HepG2 (cell line): Measurements from ENCODE around the gene LMTK2. TPM values are rescaled to one million over a fixed set of nuclear protein-coding genes. Genes with fewer than 3 reads are reported as not detected.

Source experiments
- ATAC-seq: fragments of 200-7000 bp; cut with Tn5 transposase; 3 replicates; pipeline ENCODE4 v1.9.1; 2020; ENCODE audit warnings: mild to moderate bottlenecking, moderate library complexity
- BruUV-seq: library from RNA; stranded (reverse); fragments of 400-500 nt; replicated peaks from 2 replicates; lab custom pipeline; 2021; lab: Mats Ljungman, UMichigan
- CTCF ChIA-PET: fragments of 300-600 bp; formaldehyde crosslinking; extraction: SDS; loops from one replicate; lab custom pipeline; 2021; ENCODE audit warnings: low total read pairs, inconsistent platforms, low intra/inter-chr PET ratio; lab: Yijun Ruan, JAX
- POLR2A ChIA-PET: fragments of 350-600 bp; sonication (Branson Sonifier 250); formaldehyde crosslinking; loops from one replicate; lab custom pipeline; 2020; ENCODE audit warnings: antibody characterized with exemption, inconsistent platforms; lab: Yijun Ruan, JAX
- DNase-seq: peaks from one replicate; pipeline ENCODE4 v3.0.0-alpha.2; 2015; ENCODE audit warnings: low spot score
- FAIRE-seq: peaks from 3 replicates; lab custom pipeline; 2011; peaks lifted over from hg19 to GRCh38; lab: Jason Lieb, UNC
- H2AFZ ChIP-seq: one replicate; pipeline ENCODE4 v1.6.1; 2011; ENCODE audit warnings: low read length, inconsistent platforms
- H3K27ac ChIP-seq: fragments of 300-600 bp; 3 replicates; pipeline ENCODE4 v1.8.0; 2011; ENCODE audit warnings: mixed run types, mild to moderate bottlenecking, mixed read lengths, low read length, inconsistent platforms; ENCODE audit not compliant: insufficient read depth; ENCODE audit errors: extremely low read length
- H3K27me3 ChIP-seq, 2 experiments: fragments of 200-600 bp in 1 of 2; 2 replicates in 1 of 2; 3 replicates in 1 of 2; pipeline versions ENCODE4 v1.6.0 to v1.8.0; 2011; ENCODE audit warnings: low read length in 2 of 2, mild to moderate bottlenecking in 2 of 2, moderate library complexity in 2 of 2, inconsistent platforms in 1 of 2; ENCODE audit not compliant: insufficient read depth in 2 of 2, control insufficient read depth in 1 of 2
- H3K36me3 ChIP-seq, 2 experiments: fragments of 200-600 bp in 1 of 2; replicated peaks in 1 of 2; 2 replicates in 1 of 2; 3 replicates in 1 of 2; pipeline versions ENCODE4 v1.5.1 to v1.8.0; 2011; ENCODE audit warnings: low read length in 2 of 2, inconsistent platforms in 1 of 2; ENCODE audit not compliant: insufficient read depth in 2 of 2, control insufficient read depth in 1 of 2
- H3K4me1 ChIP-seq: 2 replicates; pipeline ENCODE4 v1.5.1; 2012; ENCODE audit warnings: low read length, inconsistent platforms; ENCODE audit not compliant: insufficient read depth
- H3K4me2 ChIP-seq: 2 replicates; pipeline ENCODE4 v1.6.0; 2011; ENCODE audit warnings: low read depth, low read length, inconsistent platforms
- H3K4me3 ChIP-seq, 3 experiments: fragments of 200-600 bp in 1 of 3; sonication (generic), shearing (Covaris generic) in 1 of 3; replicated peaks in 1 of 3; 2 replicates each; pipeline ENCODE4 v1.5.1; 2011 to 2016; ENCODE audit warnings: low read length in 3 of 3, inconsistent platforms in 2 of 3, low read depth in 2 of 3, mild to moderate bottlenecking in 2 of 3, control low read depth in 1 of 3, mixed read lengths in 1 of 3; ENCODE audit not compliant: insufficient read depth in 1 of 3
- H3K79me2 ChIP-seq: one replicate; pipeline ENCODE4 v1.6.1; 2011; ENCODE audit warnings: low read length, inconsistent platforms; ENCODE audit not compliant: insufficient read depth
- H3K9ac ChIP-seq: 2 replicates; pipeline ENCODE4 v1.6.0; 2011; ENCODE audit warnings: mild to moderate bottlenecking, low read depth, low read length, inconsistent platforms; ENCODE audit not compliant: insufficient read depth
- H3K9me3 ChIP-seq: 2 replicates; pipeline ENCODE4 v1.5.1; 2012; ENCODE audit warnings: mild to moderate bottlenecking, low read length
- H4K20me1 ChIP-seq: 2 replicates; pipeline ENCODE4 v1.6.0; 2011; ENCODE audit warnings: inconsistent platforms, mild to moderate bottlenecking, low read length, moderate library complexity; ENCODE audit not compliant: insufficient read depth
- CTCF ChIP-seq: sonication (generic); formaldehyde crosslinking; IDR thresholded peaks from 2 replicates; pipeline ENCODE4 v1.5.0; 2020; ENCODE audit warnings: mild to moderate bottlenecking, missing genetic modification reagents, moderate library complexity
- FOSL2 ChIP-seq: sonication (generic); formaldehyde crosslinking; IDR thresholded peaks from 2 replicates; pipeline ENCODE4 v1.4.0; 2020; ENCODE audit warnings: missing genetic modification reagents
- FOXC1 ChIP-seq: sonication (generic); formaldehyde crosslinking; IDR thresholded peaks from 2 replicates; pipeline ENCODE4 v1.8.0; 2022; ENCODE audit warnings: mild to moderate bottlenecking, missing genetic modification reagents, borderline replicate concordance
- FOXM1 ChIP-seq: sonication (generic); formaldehyde crosslinking; IDR thresholded peaks from 2 replicates; pipeline ENCODE4 v1.5.0; 2020; ENCODE audit warnings: missing genetic modification reagents
- HOXA5 ChIP-seq: sonication (generic); formaldehyde crosslinking; IDR thresholded peaks from 2 replicates; pipeline ENCODE4 v1.4.0; 2020; ENCODE audit warnings: missing genetic modification reagents
- IRF9 ChIP-seq: sonication (generic); formaldehyde crosslinking; IDR thresholded peaks from 2 replicates; pipeline ENCODE4 v1.8.0; 2022; ENCODE audit warnings: missing genetic modification reagents, mild to moderate bottlenecking, borderline replicate concordance
- NR2F1 ChIP-seq, 2 experiments: fragments of 450-650 bp in 1 of 2; formaldehyde crosslinking in 1 of 2; IDR thresholded peaks; 2 replicates each; pipeline versions ENCODE4 v1.5.0 to v1.6.1; 2016 to 2020; ENCODE audit warnings: mild to moderate bottlenecking in 1 of 2, missing compliant biosample characterization in 1 of 2, missing genetic modification reagents in 1 of 2, moderate library complexity in 1 of 2
- RAD21 ChIP-seq: fragments of 450-650 bp; formaldehyde crosslinking; IDR thresholded peaks from 2 replicates; pipeline ENCODE4 v1.5.0; 2020; ENCODE audit warnings: mild to moderate bottlenecking
- RXRB ChIP-seq: IDR thresholded peaks from 2 replicates; pipeline ENCODE4 v1.6.1; 2016; ENCODE audit warnings: borderline replicate concordance, missing genetic modification reagents, missing compliant biosample characterization
- SOX13 ChIP-seq, 3 experiments: fragments of 450-650 bp in 1 of 3; sonication (generic) in 1 of 3; formaldehyde crosslinking in 1 of 3; IDR thresholded peaks in 2 of 3; conservative IDR thresholded peaks in 1 of 3; 2 replicates each; pipeline versions ENCODE4 v1.5.0 to v1.6.1; 2016 to 2020; ENCODE audit warnings: antibody characterized with exemption in 1 of 3, mild to moderate bottlenecking in 1 of 3, missing compliant biosample characterization in 1 of 3, missing genetic modification reagents in 1 of 3, moderate library complexity in 1 of 3
- ZEB1 ChIP-seq: IDR thresholded peaks from 2 replicates; pipeline ENCODE4 v1.6.1; 2012; ENCODE audit warnings: mild to moderate bottlenecking, low read depth, inconsistent platforms; ENCODE audit not compliant: insufficient replicate concordance
- ZNF20 ChIP-seq: sonication (generic); formaldehyde crosslinking; IDR thresholded peaks from 2 replicates; pipeline ENCODE4 v1.4.0; 2020; ENCODE audit warnings: mild to moderate bottlenecking, moderate library complexity, missing genetic modification reagents
- ZNF24 ChIP-seq: fragments of 450-650 bp; IDR thresholded peaks from 2 replicates; pipeline ENCODE4 v1.6.1; 2017; ENCODE audit warnings: antibody characterized with exemption, mild to moderate bottlenecking
- ZNF850 ChIP-seq: sonication (generic); formaldehyde crosslinking; conservative IDR thresholded peaks from 2 replicates; pipeline ENCODE4 v1.9.0; 2021; ENCODE audit warnings: mild to moderate bottlenecking, missing genetic modification reagents
- WGBS: methylation state at CpG from one replicate; pipeline ENCODE4 v1.1.6; 2017; ENCODE audit warnings: low lambda C conversion rate; 5-methylcytosine and 5-hydroxymethylcytosine counted together
- in situ Hi-C: cut with HindIII; loops from 2 replicates; pipeline ENCODE4 v1.10.0; 2017; ENCODE audit warnings: low pct_unique_long_range_greater_than_20kb; ENCODE audit not compliant: extremely low pct_ligation_motif_present
- intact Hi-C: fragments of 100-400 bp; cut with micrococcal nuclease; formaldehyde crosslinking; loops from one replicate; pipeline ENCODE4 v1.10.0; 2022; ENCODE audit not compliant: unreplicated experiment
- polyA plus RNA-seq, 8 experiments: library from polyadenylated mRNA; depleted of rRNA in 3 of 8; stranded (reverse) in 7 of 8; unstranded in 1 of 8; fragments of >200 nt; fragmentation: Illumina TruSeq in 4 of 8; extraction: Trizol in 4 of 8; gene quantifications; 2 replicates each; pipeline versions ENCODE4 v1.2.1 to v1.2.3, GENCODE V29; 2011 to 2016; ENCODE audit warnings: low read depth in 4 of 8, missing spikeins in 1 of 8, mixed read lengths in 1 of 8; ENCODE audit not compliant: insufficient read depth in 1 of 8
- total RNA-seq, 5 experiments: library from RNA; depleted of rRNA; stranded (reverse); fragments of >200 nt; fragmentation: Illumina TruSeq; extraction: Trizol; gene quantifications; 2 replicates each; pipeline ENCODE4 v1.2.3, GENCODE V29; 2016; ENCODE audit warnings: low read depth in 1 of 5
- TF ChIP-seq, protein P1 (sequence below): sonication (generic); formaldehyde crosslinking; IDR thresholded peaks from 2 replicates; pipeline ENCODE4 v1.5.0; 2020; ENCODE audit warnings: mild to moderate bottlenecking, missing genetic modification reagents
- TF ChIP-seq, protein P2 (sequence below): sonication (generic); IDR thresholded peaks from 2 replicates; pipeline ENCODE4 v1.6.1; 2016; ENCODE audit warnings: low read depth, borderline replicate concordance

Gene LMTK2
- total and polyA plus RNA-seq, 2 of the 13 experiments (the other 11 are each of a cell fraction or from before 2014, with no cell fraction given), result 9.5 to 11.7 TPM

DNA sequence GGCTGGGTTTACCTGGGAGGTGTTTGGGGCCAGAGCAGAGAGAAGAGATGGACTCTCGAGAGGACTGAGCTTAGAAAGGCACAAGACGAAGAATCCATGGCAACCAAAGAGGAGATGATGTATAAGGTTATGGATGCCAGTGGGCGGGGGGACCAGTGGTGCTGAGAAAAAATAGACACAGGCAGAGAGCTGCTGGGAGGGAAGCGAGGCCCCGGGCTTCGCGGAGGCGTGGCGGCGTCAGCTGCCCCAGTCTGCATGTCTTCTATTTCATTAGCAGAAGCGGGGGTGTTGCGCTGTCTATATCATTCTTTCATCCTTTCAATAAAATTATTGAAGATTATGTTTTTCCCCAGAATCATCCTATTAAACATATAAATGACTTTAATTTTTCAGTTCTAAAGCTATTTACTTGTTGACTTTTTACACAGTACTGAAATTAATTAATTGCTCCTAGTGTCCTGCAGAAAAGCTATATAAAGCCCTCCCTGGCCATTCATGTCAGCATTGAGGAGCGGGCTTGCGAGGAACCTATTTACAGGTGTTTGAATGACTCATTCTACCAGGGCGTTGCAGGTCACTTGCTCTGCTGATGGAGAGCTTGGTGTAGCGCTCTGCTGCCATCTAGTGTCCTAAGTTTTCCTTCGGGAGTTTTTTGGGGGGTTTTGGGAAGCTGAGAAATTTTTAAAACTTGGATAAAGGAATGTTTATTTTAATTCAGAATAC lies 61.7 kb downstream of the LMTK2 start:
- H2AFZ ChIP-seq, result no peak overlapping the region
- 79% methylated on average over 17 of the region's 17 CpGs for WGBS
- BruUV-seq, result no TSS peak
- no peak overlapping the region for H3K27ac ChIP-seq
- H3K4me3 ChIP-seq, result no peak overlapping the region
- ATAC-seq (peak; percentile 70), FAIRE-seq (peak; percentile 79), DNase-seq (peak; percentile 66)
- ChIA-PET CTCF (interaction anchor here (0.6 to 5.4 kb wide), 3 partner anchors 62 to 151 kb away, joined by 3 to 68 read pairs (median 18); partner anchors contain the start of gene LMTK2), POLR2A (interaction anchor here (1.3 kb wide), 1 partner anchor 147 kb away, joined by 4 read pairs; no protein-coding TSS in a partner anchor)
- H3K27me3 ChIP-seq, result no peaks in the 10 kb centered on the region
- no peaks in the 10 kb centered on the region for H3K4me1 ChIP-seq
- peaks cover 25% of the 10 kb centered on the region for H4K20me1 ChIP-seq
- no peak overlapping the region for H3K9ac ChIP-seq
- H3K9me3 ChIP-seq, result no peaks in the 10 kb centered on the region
- in situ Hi-C loops, result loop anchor here (10.0 kb wide), 1 partner anchor 64 kb away; the partner anchor contains the start of gene LMTK2
- H3K36me3 ChIP-seq, result peaks cover 10 to 35% of the 10 kb centered on the region in 2 experiments; a peak in 4 of 5 replicates
- no peaks in the 10 kb centered on the region for H3K79me2 ChIP-seq
- H3K4me2 ChIP-seq, result no peak overlapping the region
- intact Hi-C loops, result loop anchor here (1.0 kb wide), 1 partner anchor 147 kb away; no protein-coding TSS in a partner anchor
- TF ChIP-seq FOSL2 (CRISPR knock-in tag) (peak; percentile 95), SOX13 (IDR thresholded peaks at IDR 0.05) (no peak), SOX13 (CRISPR knock-in tag; conservative IDR thresholded peaks at IDR 0.05 in 1 of 2, IDR thresholded peaks at IDR 0.05 in 1 of 2) (no peak), HOXA5 (CRISPR knock-in tag) (no peak), NR2F1 (CRISPR knock-in tag; IDR thresholded peaks at IDR 0.05) (peak in 1 of 2 experiments; percentile 58; a peak in 2 of 4 replicates), RXRB (CRISPR knock-in tag) (peak; percentile 45; the same call in 1 of the 2 replicates), ZNF24 (no peak), IRF9 (no peak), FOXC1 (CRISPR knock-in tag) (no peak), FOXM1 (CRISPR knock-in tag) (no peak), ZNF20 (no peak), ZNF850 (CRISPR knock-in tag) (no peak), ZEB1 (peak; percentile 68), CTCF (CRISPR knock-in tag) (peak; percentile 72), RAD21 (CRISPR knock-in tag) (peak; percentile 73)
- TF ChIP-seq, protein P1, sequence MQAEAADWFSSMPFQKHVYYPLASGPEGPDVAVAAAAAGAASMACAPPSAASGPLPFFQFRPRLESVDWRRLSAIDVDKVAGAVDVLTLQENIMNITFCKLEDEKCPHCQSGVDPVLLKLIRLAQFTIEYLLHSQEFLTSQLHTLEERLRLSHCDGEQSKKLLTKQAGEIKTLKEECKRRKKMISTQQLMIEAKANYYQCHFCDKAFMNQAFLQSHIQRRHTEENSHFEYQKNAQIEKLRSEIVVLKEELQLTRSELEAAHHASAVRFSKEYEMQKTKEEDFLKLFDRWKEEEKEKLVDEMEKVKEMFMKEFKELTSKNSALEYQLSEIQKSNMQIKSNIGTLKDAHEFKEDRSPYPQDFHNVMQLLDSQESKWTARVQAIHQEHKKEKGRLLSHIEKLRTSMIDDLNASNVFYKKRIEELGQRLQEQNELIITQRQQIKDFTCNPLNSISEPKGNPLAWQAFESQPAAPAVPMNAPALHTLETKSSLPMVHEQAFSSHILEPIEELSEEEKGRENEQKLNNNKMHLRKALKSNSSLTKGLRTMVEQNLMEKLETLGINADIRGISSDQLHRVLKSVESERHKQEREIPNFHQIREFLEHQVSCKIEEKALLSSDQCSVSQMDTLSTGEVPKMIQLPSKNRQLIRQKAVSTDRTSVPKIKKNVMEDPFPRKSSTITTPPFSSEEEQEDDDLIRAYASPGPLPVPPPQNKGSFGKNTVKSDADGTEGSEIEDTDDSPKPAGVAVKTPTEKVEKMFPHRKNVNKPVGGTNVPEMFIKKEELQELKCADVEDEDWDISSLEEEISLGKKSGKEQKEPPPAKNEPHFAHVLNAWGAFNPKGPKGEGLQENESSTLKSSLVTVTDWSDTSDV (CRISPR knock-in tag), result no peak
- TF ChIP-seq, protein P2, sequence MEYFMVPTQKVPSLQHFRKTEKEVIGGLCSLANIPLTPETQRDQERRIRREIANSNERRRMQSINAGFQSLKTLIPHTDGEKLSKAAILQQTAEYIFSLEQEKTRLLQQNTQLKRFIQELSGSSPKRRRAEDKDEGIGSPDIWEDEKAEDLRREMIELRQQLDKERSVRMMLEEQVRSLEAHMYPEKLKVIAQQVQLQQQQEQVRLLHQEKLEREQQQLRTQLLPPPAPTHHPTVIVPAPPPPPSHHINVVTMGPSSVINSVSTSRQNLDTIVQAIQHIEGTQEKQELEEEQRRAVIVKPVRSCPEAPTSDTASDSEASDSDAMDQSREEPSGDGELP, result 0 out of 2 replicates have a peak, but pooled peaks have one; percentile 11
